Measurements from ENCODE around the gene KRT35. TPM values are rescaled to one million over a fixed set of nuclear protein-coding genes. Genes with fewer than 3 reads are reported as not detected.

Gene KRT35
- total RNA-seq, 1 donor from 2014 or later: not detected

DNA sequence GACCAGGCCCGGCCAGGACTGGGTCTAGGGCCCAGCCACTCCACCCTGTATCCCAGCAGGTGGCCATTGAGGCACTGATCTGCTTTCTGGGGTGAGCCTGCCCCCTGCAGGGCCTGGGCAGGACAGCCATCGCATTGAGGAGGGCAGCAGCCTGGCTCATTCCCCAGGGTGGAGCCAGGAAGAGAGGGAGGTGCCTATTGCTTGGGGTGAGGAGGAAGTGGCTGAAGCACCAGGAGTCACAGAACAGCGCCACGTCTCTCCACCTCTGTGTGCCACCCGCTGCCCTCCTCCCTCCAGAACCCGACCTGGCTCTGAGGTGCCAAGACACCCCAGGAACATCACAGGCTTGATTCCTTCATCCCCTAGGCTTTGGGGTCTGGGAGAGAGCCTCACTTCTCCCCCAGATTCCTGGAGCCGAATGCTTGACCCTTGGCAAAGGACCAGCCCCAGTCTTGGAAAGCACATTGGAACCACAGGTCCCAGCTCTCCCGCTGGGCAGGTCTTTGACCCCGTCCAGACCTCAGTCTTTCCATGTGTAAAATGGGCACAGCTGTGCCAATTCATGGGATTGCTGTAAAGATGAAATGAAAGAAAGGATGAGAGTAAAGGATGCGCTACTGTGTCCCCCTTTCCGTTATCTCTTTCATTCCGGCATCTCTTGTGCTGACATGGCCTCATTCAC is 16.0 kb upstream of the KRT35 start:
- DNase-seq (ENCODE audit: low spot score in 2 of 2, unreplicated experiment in 2 of 2): peak in 1 of 2 experiments; percentile 55
- Mint-ChIP-seq H3K27ac (no peak overlapping the region), H3K4me3 (no peak overlapping the region), H3K9me3 (no peaks in the 10 kb centered on the region), H3K27me3 (ENCODE audit: low read depth) (peaks cover 3% of the 10 kb centered on the region), H3K36me3 (no peaks in the 10 kb centered on the region), H3K4me1 (peaks cover 52% of the 10 kb centered on the region)
- TF ChIP-seq, protein P1, sequence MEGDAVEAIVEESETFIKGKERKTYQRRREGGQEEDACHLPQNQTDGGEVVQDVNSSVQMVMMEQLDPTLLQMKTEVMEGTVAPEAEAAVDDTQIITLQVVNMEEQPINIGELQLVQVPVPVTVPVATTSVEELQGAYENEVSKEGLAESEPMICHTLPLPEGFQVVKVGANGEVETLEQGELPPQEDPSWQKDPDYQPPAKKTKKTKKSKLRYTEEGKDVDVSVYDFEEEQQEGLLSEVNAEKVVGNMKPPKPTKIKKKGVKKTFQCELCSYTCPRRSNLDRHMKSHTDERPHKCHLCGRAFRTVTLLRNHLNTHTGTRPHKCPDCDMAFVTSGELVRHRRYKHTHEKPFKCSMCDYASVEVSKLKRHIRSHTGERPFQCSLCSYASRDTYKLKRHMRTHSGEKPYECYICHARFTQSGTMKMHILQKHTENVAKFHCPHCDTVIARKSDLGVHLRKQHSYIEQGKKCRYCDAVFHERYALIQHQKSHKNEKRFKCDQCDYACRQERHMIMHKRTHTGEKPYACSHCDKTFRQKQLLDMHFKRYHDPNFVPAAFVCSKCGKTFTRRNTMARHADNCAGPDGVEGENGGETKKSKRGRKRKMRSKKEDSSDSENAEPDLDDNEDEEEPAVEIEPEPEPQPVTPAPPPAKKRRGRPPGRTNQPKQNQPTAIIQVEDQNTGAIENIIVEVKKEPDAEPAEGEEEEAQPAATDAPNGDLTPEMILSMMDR (IDR thresholded peaks at IDR 0.05; ENCODE audit: unreplicated experiment): peak; percentile 34

DNA sequence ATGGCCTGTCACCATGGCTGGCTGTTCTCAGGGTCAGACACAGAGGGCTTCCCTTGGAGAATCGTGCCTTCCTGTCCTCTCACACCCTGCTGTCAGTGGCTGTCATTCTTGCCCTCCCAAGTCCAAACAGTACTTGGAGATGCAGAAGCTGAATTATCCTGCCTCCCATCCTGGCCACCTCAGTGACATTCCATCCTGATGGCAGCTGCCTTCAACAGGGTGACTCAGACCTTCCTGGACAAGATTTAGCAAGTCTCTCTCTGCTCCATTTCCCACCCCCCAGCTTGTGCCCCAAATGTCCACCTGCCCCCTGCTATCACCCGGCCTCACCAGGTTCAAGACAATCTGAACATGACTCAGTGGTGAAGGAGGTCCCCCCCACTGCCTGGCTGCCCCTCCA is 13.6 kb upstream of the KRT35 start:
- H3K36me3 Mint-ChIP-seq: no peaks in the 10 kb centered on the region
- TF ChIP-seq, protein P1 (IDR thresholded peaks at IDR 0.05; ENCODE audit: unreplicated experiment): no peak
- no peak overlapping the region for H3K4me3 Mint-ChIP-seq
- H3K9me3 Mint-ChIP-seq: no peaks in the 10 kb centered on the region
- peak overlapping the region; percentile 19 for H3K27ac Mint-ChIP-seq
- no peaks in the 10 kb centered on the region for H3K27me3 Mint-ChIP-seq (ENCODE audit: low read depth)
- DNase-seq (ENCODE audit: low spot score in 2 of 2, unreplicated experiment in 2 of 2): no peak
- H3K4me1 Mint-ChIP-seq: peaks cover 34% of the 10 kb centered on the region

DNA sequence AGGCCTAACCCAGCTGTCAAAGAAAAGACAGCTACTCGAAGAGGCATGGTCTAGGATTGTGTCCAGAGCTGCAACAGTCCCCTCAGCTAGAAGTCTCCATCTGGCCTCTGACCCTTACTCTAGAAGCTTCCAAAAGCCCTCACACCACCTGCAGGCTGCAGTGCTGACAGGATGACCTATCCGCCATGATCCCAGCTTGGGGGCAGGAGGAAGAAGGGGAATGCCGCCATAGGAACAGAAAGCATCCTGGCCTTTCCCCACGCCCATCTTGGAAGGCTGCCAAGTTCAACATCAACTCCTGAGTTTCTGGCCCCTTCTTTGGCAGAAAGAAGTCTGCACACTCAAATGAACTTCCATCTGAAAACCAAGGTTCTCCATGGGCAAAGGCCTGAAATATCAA is 11.8 kb upstream of the KRT35 start:
- Mint-ChIP-seq H3K36me3 (no peaks in the 10 kb centered on the region), H3K27ac (peak overlapping the region; percentile 47), H3K27me3 (ENCODE audit: low read depth) (no peaks in the 10 kb centered on the region), H3K4me3 (no peak overlapping the region), H3K9me3 (no peaks in the 10 kb centered on the region), H3K4me1 (peaks cover 29% of the 10 kb centered on the region)
- DNase-seq (ENCODE audit: low spot score in 2 of 2, unreplicated experiment in 2 of 2): peak; percentile 66 to 72
- TF ChIP-seq, protein P1 (IDR thresholded peaks at IDR 0.05; ENCODE audit: unreplicated experiment): no peak

DNA sequence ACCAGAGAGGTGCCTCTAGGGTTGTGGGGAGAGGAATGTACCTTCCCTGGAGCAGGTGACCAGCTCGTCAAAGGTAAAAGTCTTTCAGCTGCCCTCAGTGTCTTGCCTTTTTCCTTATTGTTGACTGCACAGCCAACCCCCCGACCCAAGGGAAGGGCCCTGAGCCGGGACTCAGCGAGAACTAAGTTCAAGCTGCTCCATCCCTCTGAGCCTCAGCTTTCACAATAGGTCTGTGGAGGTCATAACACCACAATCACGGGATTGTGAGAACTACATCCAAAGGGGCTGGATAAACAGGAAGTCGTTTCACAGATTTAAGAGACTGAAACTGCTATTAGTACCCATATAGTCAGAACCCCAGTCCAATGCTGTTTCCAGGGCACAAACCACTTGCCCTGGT is 11.4 kb upstream of the KRT35 start:
- Mint-ChIP-seq H3K27me3 (ENCODE audit: low read depth) (no peaks in the 10 kb centered on the region), H3K4me1 (peaks cover 29% of the 10 kb centered on the region), H3K36me3 (no peaks in the 10 kb centered on the region), H3K9me3 (no peaks in the 10 kb centered on the region), H3K27ac (no peak overlapping the region), H3K4me3 (no peak overlapping the region)
- DNase-seq (ENCODE audit: low spot score in 2 of 2, unreplicated experiment in 2 of 2): no peak
- TF ChIP-seq, protein P1 (IDR thresholded peaks at IDR 0.05; ENCODE audit: unreplicated experiment): no peak

DNA sequence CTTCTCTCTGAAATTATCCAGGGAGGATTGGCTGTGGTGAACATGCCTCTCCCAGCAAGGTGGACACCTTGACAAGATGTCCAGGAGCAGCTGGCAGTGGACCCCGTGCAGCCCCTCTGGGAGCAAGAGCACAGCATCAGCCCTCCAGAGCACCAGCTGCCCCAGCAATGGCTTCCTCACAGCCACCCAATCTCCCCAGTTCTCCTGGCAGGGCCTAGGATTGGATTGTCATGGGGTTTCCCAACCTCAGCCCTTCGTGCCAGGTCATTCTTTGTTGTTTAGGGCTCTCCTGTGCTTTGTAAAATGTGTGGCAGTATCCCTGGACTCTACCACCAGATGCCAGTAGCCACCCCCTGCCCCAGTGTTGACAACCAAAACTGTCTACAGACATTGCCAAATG is 10.5 kb upstream of the KRT35 start:
- no peak overlapping the region for H3K27ac Mint-ChIP-seq
- DNase-seq (ENCODE audit: low spot score in 2 of 2, unreplicated experiment in 2 of 2): no peak
- TF ChIP-seq, protein P1 (IDR thresholded peaks at IDR 0.05; ENCODE audit: unreplicated experiment): no peak
- no peak overlapping the region for H3K4me3 Mint-ChIP-seq
- peaks cover 25% of the 10 kb centered on the region for H3K4me1 Mint-ChIP-seq
- no peaks in the 10 kb centered on the region for H3K27me3 Mint-ChIP-seq (ENCODE audit: low read depth)
- no peaks in the 10 kb centered on the region for H3K9me3 Mint-ChIP-seq
- H3K36me3 Mint-ChIP-seq: no peaks in the 10 kb centered on the region
